Activated CD4-positive, alpha-beta T cell treated with anti-CD3 and anti-CD28 coated beads for 48 hours (primary cell): ENCODE measurements around the gene RHOB.
A peak's percentile ranks its signal among the peaks of the same experiment; 100 is the strongest.
"Not testable (repeated sequence)": the region's sequence is repeated elsewhere in the genome, so short reads cannot be mapped to it uniquely, and the experiment has no call there.

ENCODE experiments used
- DNase-seq: peaks from one replicate; pipeline ENCODE4 v3.0.0-alpha.2; 2020

RHOB gene

DNA sequence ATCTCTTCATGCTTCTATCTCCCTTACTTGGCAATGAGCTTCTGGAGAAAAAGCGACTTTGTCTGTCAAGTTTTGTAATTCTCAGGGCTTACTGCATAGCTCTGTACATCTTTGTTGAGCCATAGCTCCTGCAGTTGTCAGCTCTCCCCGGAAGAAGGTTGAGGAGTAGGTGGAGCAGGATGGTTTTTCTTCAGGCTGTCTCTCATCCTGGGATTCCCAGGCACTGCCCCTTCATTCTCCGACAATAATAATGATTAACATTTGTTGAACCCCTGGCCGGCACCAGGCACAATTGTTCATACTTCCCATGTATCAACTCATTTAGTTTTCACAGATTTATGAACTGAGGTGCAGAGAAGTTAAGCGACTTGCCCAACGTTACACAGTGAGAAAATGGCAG lies 23.5 kb upstream of the RHOB start:
- DNase-seq, result no peak

DNA sequence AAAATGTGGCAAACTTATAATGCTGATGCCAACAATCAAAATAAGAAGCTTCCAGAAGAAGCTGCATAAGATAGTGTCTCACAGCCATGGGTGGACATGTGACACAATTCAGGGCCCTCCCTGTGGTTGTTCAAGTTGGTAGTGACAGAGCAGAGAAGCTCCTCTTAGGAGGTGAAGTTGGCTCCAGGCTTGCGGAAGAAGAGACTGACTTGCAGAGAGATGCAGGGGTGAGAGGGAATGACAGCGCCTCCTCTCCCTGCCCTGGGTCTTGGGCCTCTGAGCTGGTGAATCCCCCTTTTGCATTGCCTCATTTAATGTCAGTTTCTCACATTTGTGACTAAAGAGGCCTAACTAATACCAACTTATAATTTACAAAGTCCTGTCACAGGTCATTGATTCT lies 23.0 kb upstream of the RHOB start:
- no peak for DNase-seq

DNA sequence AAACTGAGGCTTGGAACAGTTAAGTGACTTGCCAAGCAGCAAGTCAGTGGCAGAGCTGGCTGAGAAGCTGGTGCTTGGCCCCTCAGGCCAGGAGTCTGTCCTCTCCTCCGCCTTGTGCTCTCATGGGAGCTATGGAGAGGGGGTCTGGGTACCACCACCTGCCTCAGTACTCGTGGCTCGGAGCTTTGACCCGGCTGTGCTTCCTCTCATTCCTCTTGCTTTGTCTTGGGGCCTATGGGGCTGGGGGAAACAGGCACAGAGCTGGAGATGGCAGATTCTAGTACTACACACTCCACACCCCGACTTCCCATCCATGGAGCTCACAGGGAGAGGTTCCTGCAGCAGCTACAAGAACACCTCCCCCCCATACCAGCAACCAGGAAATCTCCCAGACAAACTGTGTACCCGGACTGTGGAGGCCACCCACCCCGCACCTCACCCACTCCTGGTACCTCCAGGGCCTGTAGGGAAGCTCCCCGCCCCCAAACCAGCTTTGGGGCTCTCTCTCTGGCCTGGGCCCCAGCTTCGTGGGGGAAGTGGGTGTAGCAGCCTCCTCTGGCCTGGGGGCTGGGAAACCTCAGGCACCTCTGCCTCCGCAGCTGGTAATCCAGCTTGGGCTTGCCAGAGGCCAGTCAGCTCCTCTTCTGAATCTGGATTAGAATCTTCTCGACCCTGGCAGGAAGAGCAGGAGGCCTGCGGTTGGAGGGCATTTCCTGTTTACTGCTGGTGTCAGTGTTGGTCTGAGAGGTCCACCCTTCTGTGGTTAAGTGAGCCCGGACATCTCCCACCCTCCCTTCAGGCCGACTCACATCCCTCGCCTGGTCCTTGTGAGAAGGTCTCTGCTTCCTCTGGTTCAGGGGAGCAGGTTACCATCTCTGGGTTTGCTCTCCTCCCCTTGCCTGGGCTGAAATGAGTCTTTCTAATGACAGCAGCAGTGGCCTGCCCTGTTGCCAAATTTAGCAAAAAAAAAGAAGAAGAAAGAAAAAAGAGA lies 22.3 kb upstream of the RHOB start:
- no peak for DNase-seq

DNA sequence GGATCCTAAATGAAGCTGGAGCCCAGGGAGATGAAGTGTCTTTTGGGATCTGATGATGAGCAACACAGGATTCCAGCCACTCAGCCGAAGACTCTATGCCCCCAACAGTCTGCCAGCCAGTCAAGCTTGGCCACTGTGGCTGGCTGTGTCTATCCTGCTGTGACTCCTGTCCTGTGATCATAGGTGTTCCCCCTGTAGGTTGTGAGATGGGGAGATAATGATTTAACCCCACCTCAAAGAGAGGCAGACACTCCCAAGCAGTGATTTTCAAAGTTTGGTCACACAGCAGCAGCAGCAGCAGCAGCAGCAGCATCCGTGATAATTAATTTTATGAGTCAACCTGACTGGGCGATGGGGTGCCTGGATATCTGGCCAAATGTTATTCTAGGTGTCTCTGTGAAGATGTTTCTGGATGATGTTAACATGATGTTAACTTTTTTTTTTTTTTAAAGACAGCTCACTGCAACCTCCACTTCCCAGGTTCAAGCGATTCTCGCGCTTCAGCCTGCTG lies 21.4 kb upstream of the RHOB start:
- no peak for DNase-seq

DNA sequence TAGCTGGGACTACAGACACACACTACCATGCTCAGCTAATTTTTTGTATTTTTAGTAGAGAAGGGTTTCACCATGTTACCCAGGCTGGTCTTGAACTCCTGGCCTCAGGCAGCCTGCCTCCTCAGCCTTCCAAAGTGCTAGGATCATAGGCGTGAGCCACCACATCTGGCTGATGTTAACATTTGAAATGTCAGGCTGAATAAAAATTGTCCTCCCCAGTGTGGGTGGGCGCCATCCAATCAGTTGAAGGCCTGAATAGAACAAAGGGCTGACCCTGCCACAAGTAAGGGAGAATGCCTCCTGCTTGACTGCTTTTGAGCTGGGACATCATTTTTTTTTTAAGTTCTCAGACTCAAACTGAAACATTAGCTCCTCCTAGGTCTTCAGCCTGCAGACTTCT lies 21.0 kb upstream of the RHOB start:
- no peak for DNase-seq

DNA sequence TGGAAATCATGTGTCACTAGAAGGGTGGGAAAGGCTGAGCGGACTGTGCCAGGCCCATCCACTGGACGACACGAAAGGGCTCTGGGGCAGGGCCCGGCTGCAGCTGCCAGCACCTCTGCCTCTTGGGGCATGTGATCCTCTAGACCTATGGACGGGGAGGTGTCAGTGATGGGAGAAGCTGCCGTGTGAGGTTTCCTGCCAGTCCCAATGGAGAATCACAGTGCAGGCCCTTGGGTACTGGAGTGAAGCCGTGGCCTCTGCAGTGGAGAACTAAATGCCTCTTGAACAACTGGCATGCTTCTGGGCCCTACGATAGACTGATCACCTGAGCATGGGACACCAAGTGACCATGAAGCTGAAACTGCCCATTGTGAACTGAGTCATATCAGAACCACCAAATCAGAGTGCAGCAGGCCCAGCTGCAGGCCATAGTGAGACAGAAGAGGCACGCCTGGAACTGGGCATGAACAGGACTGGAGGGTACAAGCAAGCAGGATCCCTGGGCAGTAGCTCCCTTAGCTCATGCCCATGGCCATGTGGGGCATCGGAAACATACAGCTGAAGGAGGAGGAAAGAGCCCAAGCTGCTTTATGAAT lies 18.8 kb upstream of the RHOB start:
- DNase-seq, result no peak

DNA sequence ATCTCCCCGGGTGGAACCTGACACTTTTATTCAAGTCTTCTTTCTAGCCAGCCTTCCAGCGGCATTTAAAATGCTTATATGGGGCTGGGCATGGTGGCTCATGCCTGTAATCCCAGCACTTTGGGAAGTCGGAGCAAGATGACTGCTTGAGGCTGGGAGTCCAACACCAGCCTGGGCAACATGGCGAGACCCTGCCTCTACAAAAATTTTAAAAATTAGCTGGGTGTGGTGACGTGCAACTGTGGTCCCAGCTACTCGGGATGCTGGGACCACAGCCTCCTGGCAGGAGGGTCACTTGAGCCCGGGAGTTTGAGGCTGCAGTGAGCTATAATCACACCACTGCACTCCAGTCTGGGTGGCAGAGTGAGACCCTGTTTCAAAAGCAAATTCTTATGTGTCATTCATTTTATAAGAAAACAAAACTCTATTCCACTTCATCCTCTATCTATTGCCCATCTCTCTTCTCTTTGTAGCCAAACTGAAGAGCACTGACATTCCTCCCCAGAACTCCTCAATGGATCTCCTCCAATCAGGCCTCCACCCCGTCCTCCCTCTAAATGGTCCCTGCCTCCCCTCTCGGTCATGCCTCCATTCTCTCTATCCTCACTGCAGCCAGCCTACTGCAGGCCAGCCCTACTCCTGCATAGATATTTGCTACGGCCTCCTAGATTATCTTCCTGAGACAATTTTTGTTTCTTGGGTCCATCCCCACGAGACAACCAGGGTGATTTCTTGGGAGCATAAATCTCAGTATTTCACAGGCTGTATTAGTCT lies 18.0 kb upstream of the RHOB start:
- DNase-seq, result no peak

DNA sequence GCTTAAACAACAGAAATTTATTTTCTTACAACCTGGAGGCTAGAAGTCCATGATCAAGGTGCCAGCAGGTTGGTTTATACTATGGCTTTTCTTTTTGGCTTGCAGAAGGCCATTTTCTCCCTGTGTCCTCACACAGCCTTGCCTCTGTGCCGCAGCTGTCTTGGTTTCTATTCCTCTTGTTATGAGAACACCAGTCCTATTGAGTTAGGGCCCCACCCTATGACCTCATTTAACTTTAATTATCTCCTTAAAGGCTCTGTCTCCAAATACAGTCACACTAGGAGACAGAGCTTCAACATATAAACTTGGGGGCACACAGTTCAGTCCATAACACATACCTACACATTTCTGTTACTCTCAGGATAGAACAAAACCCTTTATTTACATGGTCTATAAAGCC lies 17.3 kb upstream of the RHOB start:
- no peak for DNase-seq

DNA sequence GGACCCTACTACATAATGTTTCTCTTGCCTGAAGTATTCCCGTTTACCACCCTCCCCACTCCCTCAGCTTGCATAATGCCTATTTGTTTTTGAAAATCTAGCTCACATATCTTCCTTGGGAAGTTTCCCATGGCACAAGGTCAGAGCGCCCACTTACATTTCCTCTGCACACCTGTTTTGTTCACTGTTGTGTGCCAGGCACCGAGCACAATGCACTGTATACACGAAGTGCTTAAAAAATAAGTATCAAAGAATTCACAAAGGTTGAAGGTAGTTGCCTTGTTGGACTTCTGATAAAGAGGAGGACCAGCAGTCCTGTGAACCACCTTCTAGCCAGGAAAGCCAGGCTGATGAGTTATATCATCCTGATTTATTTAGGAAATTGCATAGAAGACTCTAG lies 16.8 kb upstream of the RHOB start:
- no peak for DNase-seq

DNA sequence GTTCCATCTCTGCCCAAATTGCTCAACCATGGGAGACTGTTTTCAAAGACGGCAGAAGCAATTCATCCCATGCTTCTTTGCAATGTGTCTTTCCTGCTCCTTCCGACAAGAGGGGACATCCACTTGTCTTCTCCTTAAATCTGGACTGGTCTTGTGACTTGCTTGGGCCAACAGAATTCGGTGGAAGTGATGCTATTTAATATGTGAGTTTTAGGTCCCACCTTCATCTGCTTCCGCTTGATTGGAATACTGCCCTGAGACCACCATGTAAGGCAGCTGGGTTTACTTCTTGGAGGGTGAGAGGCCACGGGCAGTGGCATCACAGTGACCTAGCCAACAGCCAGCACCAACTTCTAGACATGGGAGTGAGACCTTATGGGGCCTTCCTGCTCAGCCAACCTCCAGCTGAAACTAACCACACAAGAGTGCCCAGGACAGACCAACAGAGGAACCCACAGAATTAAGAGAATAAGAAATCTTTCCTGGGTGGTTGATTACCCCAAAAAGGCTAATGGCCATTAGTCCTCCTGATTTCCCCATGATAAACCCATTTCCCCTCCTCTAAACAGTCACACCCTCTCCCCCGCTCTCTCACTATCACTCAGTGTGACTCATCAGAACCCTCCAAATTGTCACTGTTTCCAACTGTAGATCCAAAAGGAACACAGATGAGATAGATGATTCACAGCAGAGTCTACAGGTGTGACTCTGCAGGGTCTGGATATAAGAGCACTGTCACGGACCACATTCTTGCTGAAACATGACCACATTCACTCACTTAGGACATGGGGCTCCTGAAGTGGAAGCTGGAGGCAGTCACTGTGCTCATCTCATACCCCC lies 16.2 kb upstream of the RHOB start:
- DNase-seq, result peak; percentile 46

DNA sequence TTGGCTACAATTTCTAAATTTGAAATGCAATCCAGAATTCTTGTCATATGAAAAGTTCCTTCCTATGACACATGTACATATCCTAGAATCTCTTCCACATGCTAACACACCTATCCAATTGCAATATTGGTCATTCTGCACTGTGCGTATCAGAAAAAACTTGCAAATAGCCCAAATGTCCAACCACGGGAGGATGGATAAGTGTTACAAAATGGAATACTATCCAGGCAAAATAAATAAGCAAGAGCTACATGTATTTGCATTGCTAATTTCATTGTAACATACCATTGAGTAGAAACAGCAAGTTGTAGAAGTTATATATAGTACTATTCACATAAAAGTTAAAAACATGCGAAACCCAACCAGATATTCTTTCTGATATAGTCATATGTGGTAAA lies 15.6 kb upstream of the RHOB start:
- no peak for DNase-seq

DNA sequence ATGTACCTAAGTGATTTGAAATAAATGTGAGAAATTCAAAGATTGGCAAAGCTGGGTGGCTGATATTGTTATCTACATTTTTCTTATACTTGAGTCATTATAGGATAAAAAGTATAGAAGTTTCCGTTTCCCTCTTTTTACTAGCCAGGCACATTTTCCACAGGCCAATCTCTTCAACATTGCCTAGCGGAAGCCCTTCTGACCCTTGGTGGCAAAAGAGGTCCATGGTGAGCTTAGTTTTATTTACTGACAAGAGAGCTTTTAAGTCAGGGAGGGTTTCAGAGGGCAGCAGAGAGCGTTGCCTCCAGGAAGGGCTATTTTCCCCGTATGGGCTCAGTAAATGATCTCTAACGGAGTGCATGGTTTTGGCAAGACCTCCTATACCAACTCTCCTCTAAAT lies 15.1 kb upstream of the RHOB start:
- DNase-seq, result no peak

DNA sequence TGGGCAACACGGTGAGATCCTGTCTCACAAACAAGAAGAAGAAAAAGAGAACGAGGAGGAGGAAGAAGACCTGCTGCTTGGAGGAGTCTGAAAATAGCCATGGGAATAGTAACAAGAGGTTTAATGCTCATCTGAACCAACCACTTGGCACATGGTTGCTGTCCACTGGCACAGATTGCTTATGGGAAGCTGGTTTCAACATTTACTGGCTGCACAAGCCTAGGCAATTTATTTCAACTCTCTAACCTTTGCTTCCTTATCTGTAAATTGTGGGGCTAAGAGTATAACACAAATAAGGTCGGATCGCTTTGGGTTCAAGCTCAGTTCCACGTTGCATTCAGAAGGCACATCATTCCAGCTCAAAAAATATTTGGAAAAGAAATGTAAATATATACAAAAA lies 14.2 kb upstream of the RHOB start:
- DNase-seq, result no peak

DNA sequence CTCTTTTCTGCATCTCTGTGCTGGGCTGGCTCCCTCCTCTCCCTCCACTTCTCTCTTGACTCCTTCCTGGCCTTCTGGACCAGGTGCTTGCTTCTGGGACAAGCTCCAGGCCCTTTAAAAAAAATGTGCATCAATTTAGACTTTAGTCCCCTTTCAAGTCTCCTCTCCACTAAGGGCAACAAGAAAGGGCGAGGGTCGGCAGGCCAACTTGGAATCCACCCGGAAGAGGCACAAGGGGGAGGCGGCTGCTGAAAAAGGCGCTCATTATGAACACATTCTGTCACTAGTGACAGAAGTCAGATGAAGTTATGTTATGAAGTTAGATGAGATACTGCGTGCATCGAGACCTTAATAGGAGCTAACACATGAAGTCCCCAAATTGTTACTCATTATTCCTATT lies 13.6 kb upstream of the RHOB start:
- no peak for DNase-seq

DNA sequence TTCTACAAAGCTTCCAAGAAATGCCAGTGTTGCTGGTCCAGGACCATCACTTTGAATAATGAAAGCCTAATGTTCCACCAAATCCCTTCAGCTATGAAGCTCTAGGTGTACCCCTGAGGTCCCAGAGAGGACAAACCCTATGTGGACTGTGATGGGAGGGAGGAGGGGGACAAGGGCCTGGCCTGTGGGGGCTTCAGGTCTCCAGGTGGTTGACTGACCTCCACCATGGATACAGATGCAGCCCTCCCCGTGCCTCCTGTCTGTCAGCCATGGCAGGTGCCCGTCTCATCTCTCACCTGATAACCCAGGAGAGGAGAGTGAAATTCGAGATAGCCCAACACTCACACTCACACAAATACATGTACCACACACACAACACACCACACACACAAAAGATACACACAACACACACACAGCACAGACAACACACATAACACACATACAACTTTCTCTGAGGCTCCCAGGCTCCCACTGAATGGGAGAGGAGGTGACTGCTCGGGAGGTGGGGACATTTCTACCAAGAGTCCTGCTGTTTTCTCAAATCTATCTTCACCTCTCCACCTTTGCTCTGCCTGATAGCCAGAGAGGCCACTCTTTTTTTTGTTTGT lies 12.8 kb upstream of the RHOB start:
- no peak for DNase-seq

DNA sequence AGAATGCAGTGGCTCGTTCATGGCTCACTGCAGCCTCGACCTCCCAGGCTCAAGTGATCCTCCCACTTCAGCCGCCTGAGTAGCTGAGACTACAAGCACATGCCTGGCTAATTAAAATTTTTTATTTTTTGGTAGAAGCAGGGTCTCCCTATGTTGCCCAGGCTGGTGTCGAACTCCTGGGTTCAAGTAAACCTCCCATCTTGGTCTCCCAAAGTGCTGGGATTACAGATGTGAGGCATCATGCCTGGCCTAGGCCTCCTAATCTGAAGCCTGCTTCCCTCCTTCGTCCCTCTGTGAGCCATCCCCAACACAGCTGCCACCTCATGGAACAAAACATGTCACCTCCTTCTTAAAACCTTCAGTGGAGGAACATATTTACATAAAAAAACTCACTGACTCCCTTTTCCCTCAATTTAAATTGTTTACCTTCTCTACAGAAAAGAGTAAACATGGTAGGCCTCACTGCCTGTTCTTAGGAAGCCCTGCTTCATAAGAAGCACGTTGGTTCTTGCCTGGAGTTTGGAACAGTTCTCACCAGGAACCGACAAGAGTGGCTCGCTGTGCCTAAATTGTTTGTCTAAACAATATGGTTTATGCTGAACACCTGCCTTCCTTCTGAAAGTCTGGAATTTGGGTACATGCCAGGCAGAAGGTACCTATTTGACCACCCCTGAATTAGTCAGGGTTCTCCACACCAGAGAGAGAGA lies 12.1 kb upstream of the RHOB start:
- no peak for DNase-seq

DNA sequence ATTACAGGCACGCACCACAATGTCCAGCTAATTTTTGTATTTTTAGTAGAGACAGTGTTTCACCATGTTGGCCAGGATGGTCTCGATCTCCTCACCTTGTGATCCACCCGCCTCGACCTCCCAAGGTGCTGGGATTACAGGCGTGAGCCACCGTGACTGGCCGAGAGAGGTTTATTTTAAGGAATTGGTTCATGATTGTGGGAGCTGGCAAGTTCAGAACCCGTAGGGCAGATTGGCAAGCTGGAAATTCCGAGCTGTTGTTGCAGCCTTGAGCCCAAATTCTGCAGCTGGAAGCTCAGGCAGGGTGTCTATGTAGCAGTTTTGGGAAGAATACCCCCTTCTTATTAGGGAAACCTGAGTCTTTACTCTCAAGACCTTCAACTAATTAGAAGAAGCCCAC lies 11.4 kb upstream of the RHOB start:
- not testable (repeated sequence) for DNase-seq

DNA sequence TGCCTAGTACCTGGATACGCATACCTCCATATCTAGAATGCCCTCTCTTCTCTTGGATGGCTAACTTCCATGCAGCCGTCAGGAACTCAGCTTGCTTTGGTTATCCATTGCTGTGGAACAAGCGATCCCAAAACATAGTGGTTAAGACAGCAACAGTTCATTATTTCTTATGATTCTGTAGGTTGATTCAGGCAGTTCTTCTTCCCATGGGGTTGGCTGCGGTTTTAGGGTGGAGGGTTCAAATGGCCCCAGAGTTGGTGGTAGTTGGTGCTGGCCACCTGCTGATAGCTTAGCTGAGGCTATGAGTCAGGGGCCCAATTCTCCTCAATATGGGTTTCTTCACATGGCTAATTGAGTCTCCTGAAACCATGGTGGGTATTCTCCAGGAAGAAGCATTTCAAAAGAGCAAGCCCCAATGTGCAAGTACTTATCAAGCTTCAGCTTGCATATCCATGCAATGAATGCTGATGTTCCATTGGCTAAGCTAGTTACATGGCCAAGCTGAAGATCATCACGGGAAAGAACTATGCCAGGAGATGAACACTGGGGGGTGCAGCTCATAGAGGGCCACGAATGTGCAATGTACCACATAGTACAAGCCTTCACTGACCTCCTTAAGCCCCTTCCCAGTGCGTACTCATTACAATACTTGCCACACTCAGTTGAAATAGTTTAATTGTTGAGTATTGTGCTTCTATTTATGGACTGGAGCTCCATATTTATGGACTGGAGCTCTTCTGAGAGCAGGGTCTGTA lies 10.0 kb upstream of the RHOB start:
- DNase-seq, result no peak

DNA sequence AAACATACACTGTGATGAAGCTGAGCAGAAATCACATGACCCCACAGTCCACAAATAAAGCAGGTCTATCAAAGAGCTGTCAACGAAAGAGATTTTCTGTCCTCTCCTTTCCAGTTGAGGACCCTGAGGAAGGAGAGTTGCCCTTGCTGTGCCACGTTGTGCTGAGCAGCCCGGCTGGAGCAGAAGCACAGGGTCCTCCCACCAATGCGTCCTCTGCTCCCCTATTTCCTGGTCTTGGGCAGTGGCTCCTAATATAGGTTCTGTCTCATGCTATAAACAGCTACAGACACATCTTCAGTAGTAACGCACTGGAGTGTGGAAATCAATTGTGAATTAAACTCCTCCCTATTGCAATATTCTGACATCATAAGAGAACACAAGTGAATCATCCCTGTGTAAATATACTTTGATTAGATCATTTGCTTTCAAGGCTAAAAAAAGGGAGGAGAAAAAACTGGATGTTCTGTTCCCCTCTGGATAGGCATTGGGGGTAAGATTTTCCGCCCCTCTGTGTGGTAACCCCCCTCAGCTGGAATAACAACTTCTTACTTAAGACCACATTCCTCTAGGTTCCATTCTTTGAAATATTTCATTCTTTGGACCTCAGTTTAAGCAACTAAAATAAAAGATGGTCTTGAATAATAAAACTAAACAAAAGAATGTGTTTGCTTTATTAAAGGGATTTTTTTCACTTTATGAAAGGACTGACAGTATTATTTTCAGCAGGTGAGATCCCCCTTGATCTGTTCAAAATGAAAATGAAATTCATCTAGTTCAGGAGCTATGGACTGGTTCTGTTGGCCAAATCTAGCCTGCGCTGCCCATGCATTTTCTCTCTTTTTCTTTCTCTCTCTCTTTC lies 8.3 kb upstream of the RHOB start:
- DNase-seq, result no peak

DNA sequence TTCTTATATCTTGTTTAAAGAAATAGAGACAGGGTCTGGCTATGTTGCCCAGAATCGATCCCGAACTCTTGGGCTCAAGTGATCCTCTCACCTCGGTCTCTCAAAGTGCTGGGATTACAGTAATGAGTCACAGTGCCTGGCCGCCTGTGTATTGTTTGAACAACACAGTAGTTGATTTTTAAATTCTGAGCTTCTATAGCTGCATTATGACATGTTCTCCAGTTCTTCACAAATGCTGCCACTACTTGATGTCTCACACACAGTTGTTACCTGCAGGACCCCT lies 7.7 kb upstream of the RHOB start:
- no peak for DNase-seq
